DOHH2 (cell line): ENCODE results near the gene BIRC7.

Experiments used
- H3F3A ChIP-seq: fragments of 200-600 bp; sonication (generic), shearing (Covaris generic); 2 replicates; pipeline ENCODE4 v1.6.0; 2016; ENCODE audit warnings: antibody characterized with exemption, mild to moderate bottlenecking; ENCODE audit not compliant: control insufficient read depth, insufficient read depth
- H3K27ac ChIP-seq: fragments of 200-600 bp; sonication (generic); 2 replicates; pipeline ENCODE4 v1.5.1; 2014; ENCODE audit warnings: low read depth, mild to moderate bottlenecking, low read length, moderate library complexity
- H3K27me3 ChIP-seq: fragments of 200-600 bp; sonication (generic); 2 replicates; pipeline ENCODE4 v1.6.1; 2014; ENCODE audit warnings: mild to moderate bottlenecking, low read length, mixed read lengths; ENCODE audit not compliant: control insufficient read depth
- H3K36me3 ChIP-seq: fragments of 200-600 bp; sonication (generic); 2 replicates; pipeline ENCODE4 v1.6.1; 2014; ENCODE audit warnings: mild to moderate bottlenecking, low read length, moderate library complexity, mixed read lengths; ENCODE audit not compliant: control insufficient read depth
- H3K4me1 ChIP-seq: fragments of 200-600 bp; sonication (generic); 2 replicates; pipeline ENCODE4 v1.6.1; 2014; ENCODE audit warnings: mild to moderate bottlenecking, low read length, mixed read lengths; ENCODE audit not compliant: control insufficient read depth
- H3K4me2 ChIP-seq: fragments of 200-600 bp; sonication (generic); 2 replicates; pipeline ENCODE4 v1.6.0; 2014; ENCODE audit warnings: mild to moderate bottlenecking, low read length, moderate library complexity
- H3K4me3 ChIP-seq: fragments of 200-600 bp; sonication (generic); 2 replicates; pipeline ENCODE4 v1.5.1; 2014; ENCODE audit warnings: mild to moderate bottlenecking, low read length, mixed read lengths
- H3K79me2 ChIP-seq: fragments of 200-600 bp; sonication (generic); 2 replicates; pipeline ENCODE4 v1.6.1; 2014; ENCODE audit warnings: mild to moderate bottlenecking, low read length, mixed read lengths; ENCODE audit not compliant: control insufficient read depth
- H3K9me2 ChIP-seq: fragments of 200-600 bp; sonication (generic); replicated peaks from 2 replicates; pipeline ENCODE4 v1.6.1; 2014; ENCODE audit warnings: mild to moderate bottlenecking, low read length, mixed read lengths; ENCODE audit not compliant: control insufficient read depth
- H3K9me3 ChIP-seq: fragments of 200-600 bp; sonication (generic); 2 replicates; pipeline ENCODE4 v1.6.1; 2014; ENCODE audit warnings: antibody characterized with exemption, low read length, mixed read lengths; ENCODE audit not compliant: control insufficient read depth, insufficient read depth
- H4K20me1 ChIP-seq: fragments of 200-600 bp; sonication (generic); 2 replicates; pipeline ENCODE4 v1.6.0; 2014; ENCODE audit warnings: low read depth, mild to moderate bottlenecking, antibody characterized with exemption, low read length, moderate library complexity; ENCODE audit not compliant: control insufficient read depth, insufficient read depth
- EZH2phosphoT487 ChIP-seq: fragments of 200-600 bp; sonication (generic); IDR thresholded peaks from 2 replicates; pipeline ENCODE4 v1.6.1; 2017; ENCODE audit warnings: borderline replicate concordance, mild to moderate bottlenecking, antibody characterized with exemption, low read length, moderate library complexity, mixed read lengths
- TF ChIP-seq, protein P1 (sequence below): fragments of 200-600 bp; sonication (generic); IDR thresholded peaks from one replicate; pipeline ENCODE4 v1.5.1; 2014; ENCODE audit warnings: antibody characterized with exemption, mild to moderate bottlenecking, low read depth, low read length; ENCODE audit not compliant: poor library complexity, severe bottlenecking

BIRC7 gene

DNA sequence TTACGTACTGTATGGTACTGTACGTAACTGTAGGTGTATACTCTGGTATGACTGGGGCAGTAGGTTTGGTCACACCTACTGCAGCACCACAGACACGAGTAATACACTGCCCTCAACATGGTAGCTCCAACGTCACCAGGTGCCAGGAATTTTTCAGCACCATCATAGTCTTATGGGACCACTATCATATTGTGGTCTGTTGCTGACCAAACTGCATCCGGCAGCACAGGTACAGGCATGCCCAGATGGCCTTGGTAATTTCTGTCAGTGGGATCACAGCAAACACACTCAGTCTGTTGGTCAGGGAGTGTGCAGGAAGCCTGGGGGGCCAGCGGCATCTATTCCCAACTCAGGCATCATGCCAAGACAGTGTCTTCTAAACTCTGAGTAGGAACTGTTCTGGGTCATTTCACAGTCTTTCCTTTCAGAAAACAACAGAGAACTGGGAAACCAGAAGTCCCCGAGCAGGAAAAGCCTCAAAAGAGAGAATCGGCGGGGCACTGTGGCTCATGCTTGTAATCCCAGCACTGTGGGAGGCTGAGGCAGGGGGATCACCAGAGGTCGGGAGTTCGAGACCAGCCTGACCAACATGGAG, 25.6 kb upstream of the BIRC7 start:
- H3F3A ChIP-seq = no peaks in the 10 kb centered on the region
- TF ChIP-seq EZH2phosphoT487 = no peak
- TF ChIP-seq, protein P1, sequence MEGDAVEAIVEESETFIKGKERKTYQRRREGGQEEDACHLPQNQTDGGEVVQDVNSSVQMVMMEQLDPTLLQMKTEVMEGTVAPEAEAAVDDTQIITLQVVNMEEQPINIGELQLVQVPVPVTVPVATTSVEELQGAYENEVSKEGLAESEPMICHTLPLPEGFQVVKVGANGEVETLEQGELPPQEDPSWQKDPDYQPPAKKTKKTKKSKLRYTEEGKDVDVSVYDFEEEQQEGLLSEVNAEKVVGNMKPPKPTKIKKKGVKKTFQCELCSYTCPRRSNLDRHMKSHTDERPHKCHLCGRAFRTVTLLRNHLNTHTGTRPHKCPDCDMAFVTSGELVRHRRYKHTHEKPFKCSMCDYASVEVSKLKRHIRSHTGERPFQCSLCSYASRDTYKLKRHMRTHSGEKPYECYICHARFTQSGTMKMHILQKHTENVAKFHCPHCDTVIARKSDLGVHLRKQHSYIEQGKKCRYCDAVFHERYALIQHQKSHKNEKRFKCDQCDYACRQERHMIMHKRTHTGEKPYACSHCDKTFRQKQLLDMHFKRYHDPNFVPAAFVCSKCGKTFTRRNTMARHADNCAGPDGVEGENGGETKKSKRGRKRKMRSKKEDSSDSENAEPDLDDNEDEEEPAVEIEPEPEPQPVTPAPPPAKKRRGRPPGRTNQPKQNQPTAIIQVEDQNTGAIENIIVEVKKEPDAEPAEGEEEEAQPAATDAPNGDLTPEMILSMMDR = no peak
- peaks cover 34% of the 10 kb centered on the region for H4K20me1 ChIP-seq
- no peak overlapping the region for H3K27ac ChIP-seq
- H3K36me3 ChIP-seq = peaks cover 95% of the 10 kb centered on the region
- H3K9me3 ChIP-seq = no peaks in the 10 kb centered on the region
- H3K27me3 ChIP-seq = no peaks in the 10 kb centered on the region
- H3K9me2 ChIP-seq = no peaks in the 10 kb centered on the region
- H3K4me1 ChIP-seq = peaks cover 18% of the 10 kb centered on the region
- no peak overlapping the region for H3K4me2 ChIP-seq
- H3K4me3 ChIP-seq = no peak overlapping the region
- H3K79me2 ChIP-seq = peaks cover 100% of the 10 kb centered on the region

DNA sequence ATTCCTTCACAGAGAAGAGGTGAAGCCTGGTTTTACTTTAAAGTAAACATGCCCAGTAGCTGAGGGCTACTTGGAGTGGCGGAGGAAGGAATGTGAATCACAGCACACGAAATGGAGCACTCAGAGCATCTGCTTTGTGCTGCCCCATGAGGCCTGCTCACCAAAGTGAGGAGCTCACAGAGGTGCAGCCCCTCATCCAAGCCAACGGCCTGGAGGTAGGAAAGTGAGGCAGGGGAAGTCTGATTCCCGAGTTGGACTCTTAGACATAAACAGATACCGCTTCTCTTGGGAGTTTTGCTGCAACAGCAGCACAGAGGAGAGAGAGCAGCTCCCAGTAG, 23.3 kb upstream of the BIRC7 start:
- Histone ChIP-seq H3K4me3 (no peak overlapping the region), H3K27me3 (no peaks in the 10 kb centered on the region), H3K4me1 (peaks cover 28% of the 10 kb centered on the region), H3K27ac (no peak overlapping the region), H3K9me2 (no peaks in the 10 kb centered on the region), H3F3A (no peaks in the 10 kb centered on the region), H3K9me3 (no peaks in the 10 kb centered on the region), H3K4me2 (no peak overlapping the region; the same call in 1 of the 2 replicates), H3K36me3 (peaks cover 81% of the 10 kb centered on the region), H4K20me1 (peaks cover 35% of the 10 kb centered on the region), H3K79me2 (peaks cover 86% of the 10 kb centered on the region)
- TF ChIP-seq, protein P1 = no peak
- TF ChIP-seq EZH2phosphoT487 = no peak

DNA sequence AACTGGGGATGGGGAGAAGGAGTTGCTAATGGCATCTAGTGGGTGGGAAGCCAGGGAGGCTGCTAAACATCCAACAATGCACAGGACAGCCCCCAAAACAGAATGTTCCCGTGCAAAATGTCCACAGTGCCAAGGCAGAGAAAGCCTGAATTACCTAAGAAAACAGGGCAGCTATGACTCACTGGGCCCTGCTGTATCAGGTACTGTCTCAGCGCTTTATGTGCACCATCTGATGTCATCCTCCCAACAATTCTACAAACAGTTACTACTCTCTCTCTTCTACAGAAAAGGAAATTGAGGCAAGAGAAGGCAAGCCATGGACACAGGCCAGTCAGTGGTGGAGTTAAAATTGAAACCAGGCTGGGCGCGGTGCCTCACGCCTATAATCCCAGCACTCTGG, 22.9 kb upstream of the BIRC7 start:
- no peaks in the 10 kb centered on the region for H3K27me3 ChIP-seq
- peaks cover 28% of the 10 kb centered on the region for H3K4me1 ChIP-seq
- H3K4me3 ChIP-seq = no peak overlapping the region
- no peak overlapping the region for H3K4me2 ChIP-seq
- peaks cover 82% of the 10 kb centered on the region for H3K79me2 ChIP-seq
- no peak overlapping the region for H3K27ac ChIP-seq
- H3K36me3 ChIP-seq = peaks cover 77% of the 10 kb centered on the region
- no peaks in the 10 kb centered on the region for H3F3A ChIP-seq
- no peaks in the 10 kb centered on the region for H3K9me2 ChIP-seq
- TF ChIP-seq, protein P1 = no peak
- TF ChIP-seq EZH2phosphoT487 = no peak
- peaks cover 35% of the 10 kb centered on the region for H4K20me1 ChIP-seq
- no peaks in the 10 kb centered on the region for H3K9me3 ChIP-seq
